Bronchus fibroblast of lung (primary cell): Measurements from ENCODE around the gene NKX2-8. TPM values are rescaled to one million over a fixed set of nuclear protein-coding genes. Genes with fewer than 3 reads are reported as not detected.

Experiments used
- total RNA-seq: library from RNA; depleted of rRNA; stranded (reverse); fragments of >200 nt; gene quantifications from 2 replicates; pipeline ENCODE4 v1.2.3, GENCODE V29; 2015

The NKX2-8 gene
- total RNA-seq = not detected in 2 replicates

GRCh38 chr14:36582011-36582873 lies at the start of gene NKX2-8:
Gene NKX2-8 (minus strand): TSS chr14:36582614. CDS start chr14:36582389, 225 bp downstream.

Other genes with a start within 250 kb of the NKX2-8 start
- gene NKX2-1, start 62.4 kb downstream of the NKX2-8 start, total RNA-seq = not detected in 2 replicates
- gene PAX9, start 79.2 kb upstream of the NKX2-8 start, total RNA-seq = 0.17 TPM in 1 of 2 replicates, not detected in the other